Epithelial cell of esophagus (primary cell): ENCODE results near the gene TMEM50B.
"Not testable (repeated sequence)": the region's sequence is repeated elsewhere in the genome, so short reads cannot be mapped to it uniquely, and the experiment has no call there.

Experiments
- DNase-seq: peaks from one replicate; pipeline ENCODE4 v3.0.0; 2010; ENCODE audit warnings: low read depth
- H3K4me3 ChIP-seq: 2 replicates; pipeline ENCODE4 v1.5.1; 2011; ENCODE audit warnings: mild to moderate bottlenecking, low read length, control low read depth
- CTCF ChIP-seq: IDR thresholded peaks from 2 replicates; pipeline ENCODE4 v1.5.1; 2011; ENCODE audit warnings: low read depth, mild to moderate bottlenecking, low read length, control low read depth, inconsistent platforms; ENCODE audit not compliant: insufficient read depth; ENCODE audit errors: missing control alignments

TMEM50B gene

GRCh38 chr21:33458861-33459260, 20.9 kb downstream of the TMEM50B start:
- DNase-seq, result no peak
- TF ChIP-seq CTCF, result no peak
- H3K4me3 ChIP-seq, result no peak overlapping the region

- no peak overlapping the region for H3K4me3 ChIP-seq
- DNase-seq, result no peak
- TF ChIP-seq CTCF, result no peak
Observed at GRCh38 chr21:33455686-33456446, 23.9 kb downstream of the TMEM50B start.

- no peak for TF ChIP-seq CTCF
- no peak overlapping the region for H3K4me3 ChIP-seq
- no peak for DNase-seq
Observed at GRCh38 chr21:33452362-33452761, 27.4 kb downstream of the TMEM50B start.

GRCh38 chr21:33451634-33452071, 28.1 kb downstream of the TMEM50B start:
- peak; percentile 58 for DNase-seq
- no peak for TF ChIP-seq CTCF
- no peak overlapping the region for H3K4me3 ChIP-seq

- DNase-seq, result no peak
- no peak overlapping the region for H3K4me3 ChIP-seq
- TF ChIP-seq CTCF, result no peak
Observed at GRCh38 chr21:33449616-33450015, 30.2 kb downstream of the TMEM50B start.

GRCh38 chr21:33446620-33447019, 33.2 kb downstream of the TMEM50B start:
- DNase-seq, result not testable (repeated sequence)

GRCh38 chr21:33444499-33444898, 35.3 kb downstream of the TMEM50B start:
- TF ChIP-seq CTCF, result no peak

More at GRCh38 chr21:33446620-33447019, 33.2 kb downstream of the TMEM50B start:
- not testable (repeated sequence) for H3K4me3 ChIP-seq

More at GRCh38 chr21:33444499-33444898, 35.3 kb downstream of the TMEM50B start:
- no peak overlapping the region for H3K4me3 ChIP-seq
- DNase-seq, result no peak
